Endothelial cell of hepatic sinusoid (primary cell): Measurements from ENCODE around the gene ALCAM.

Experiments
- in situ Hi-C: cut with HindIII; loops from 2 replicates; pipeline ENCODE4 v1.10.0; 2017; ENCODE audit warnings: low sequenced_read_pairs

The ALCAM gene

DNA sequence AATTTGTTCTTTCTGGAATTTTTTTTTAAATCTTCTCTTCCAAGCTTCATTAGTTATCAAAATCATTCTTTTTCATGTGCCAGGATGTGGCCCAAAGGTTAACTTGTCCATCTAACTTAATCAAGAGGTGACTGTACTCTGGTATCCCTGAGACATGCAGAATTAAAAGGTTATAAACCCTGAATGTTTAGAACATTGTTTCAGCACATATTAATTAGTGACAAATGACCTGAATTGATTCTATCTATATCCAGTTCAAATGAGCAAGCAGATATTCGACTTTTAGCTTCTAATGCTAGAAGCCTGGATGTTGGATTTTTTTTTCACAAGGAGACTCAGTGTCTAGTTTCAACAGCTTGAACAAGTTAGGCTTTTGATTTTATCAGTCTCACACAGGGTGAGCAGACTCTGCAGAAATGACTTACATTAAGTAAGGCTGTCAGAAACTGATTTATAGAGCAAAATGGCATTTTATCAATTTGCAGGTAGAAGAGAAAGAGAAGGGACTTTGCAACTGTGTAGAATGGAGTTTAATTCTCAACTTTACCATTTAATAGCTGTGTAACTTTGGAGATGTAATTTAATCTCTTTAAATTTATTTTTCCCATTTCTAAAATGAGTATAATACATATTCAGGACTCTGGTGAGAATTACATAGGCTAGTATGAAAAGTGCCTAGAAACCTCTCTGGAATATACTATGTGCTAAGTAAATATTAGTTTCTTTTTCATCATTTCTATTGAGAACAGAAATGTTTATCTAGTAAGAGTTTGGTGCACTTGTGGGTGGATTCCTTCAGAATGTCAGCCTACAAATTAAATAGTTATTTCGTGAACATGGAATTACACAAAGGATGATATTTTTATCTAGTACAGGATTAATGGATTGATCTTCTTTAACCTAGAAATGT, 100.0 kb downstream of the ALCAM start:
- in situ Hi-C loops = no loop called here

DNA sequence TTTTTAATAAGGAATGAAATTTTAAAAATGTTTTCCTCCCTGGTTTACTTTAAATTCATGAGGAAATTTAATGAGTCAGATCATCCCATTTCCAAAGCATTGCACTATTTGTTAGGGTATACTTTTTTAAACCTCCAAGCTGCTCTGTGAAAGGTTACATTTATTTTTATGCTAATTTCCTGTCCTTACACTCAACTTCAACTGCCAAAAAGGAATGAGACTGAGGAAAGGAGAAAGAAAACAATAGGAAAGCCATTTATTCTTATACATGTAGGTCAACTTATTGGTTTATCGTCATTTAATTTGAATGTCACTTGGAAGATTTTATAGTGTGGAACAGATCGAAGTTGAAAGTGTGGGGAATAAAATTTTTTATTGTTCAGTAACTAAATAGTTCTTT, 104.1 kb downstream of the ALCAM start:
- in situ Hi-C loops = no loop called here

DNA sequence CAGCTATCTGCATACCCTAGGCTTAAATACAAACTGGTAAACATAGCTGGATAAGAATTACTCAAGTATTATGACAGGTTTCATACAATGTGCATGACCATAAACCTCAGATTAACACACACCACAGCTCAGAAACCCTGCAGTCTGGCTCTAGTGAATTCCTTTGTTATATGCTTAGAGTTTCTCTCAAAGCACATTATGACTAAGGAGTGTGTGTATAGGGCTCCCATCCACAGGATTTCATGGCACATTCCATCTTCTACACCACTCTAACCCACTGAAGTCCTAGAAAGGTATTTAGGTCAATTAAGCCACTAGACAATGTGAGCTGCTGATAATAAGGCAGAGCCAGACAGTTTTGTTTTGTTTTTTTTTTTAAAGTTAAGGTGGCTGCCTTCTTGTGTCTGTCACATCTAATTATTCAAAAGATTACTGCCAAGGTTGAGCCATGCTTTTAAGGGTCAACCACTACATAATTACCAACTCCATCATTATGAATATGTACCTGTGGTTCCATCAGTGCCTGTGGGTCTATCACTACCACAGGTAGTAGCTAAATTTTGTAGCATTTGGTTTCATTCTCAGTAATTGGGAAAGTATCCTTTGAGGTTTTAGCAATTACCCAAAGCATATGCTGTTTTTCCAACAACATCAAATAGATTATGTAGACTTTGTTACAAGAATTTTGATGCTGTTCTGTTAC, 107.0 kb downstream of the ALCAM start:
- in situ Hi-C loops = no loop called here

DNA sequence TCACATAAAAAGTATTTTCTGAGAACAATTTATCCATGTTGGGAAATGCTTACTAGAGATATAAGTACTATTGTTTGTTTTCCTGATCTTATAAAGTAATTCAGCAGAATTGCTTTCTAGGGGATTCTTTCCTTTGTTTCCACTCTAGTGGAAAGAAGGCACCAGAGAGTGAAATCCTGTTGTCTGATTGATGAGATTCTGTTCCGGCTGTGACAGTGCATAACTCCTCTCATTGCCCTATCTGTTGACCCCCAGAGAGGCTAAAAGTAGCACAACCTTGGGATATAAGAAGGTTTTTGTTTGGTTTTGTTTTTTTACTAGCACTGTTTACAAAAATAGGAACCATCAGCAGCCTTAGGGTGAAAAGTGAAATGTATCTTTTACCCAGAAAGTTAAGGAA, 114.1 kb downstream of the ALCAM start:
- in situ Hi-C loops = no loop called here

DNA sequence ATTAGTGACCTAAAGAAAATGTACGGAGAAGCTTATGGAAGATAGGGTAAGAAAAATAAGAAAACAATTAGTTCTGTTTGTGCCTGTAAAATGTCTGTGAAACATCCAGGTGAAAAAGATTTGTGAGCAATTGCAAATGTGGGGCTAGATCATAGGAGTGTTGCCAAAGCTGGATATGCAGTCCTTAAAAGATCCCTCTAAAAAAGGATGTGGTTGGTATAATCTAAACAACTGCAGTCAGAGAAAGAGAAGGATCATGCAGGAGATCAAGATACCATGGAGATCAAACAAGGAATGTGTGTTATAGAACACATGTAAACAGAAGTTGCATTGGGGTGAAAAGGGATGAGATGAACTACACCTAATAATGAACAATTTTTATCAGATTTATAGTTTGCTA, 116.8 kb downstream of the ALCAM start:
- in situ Hi-C loops = no loop called here

DNA sequence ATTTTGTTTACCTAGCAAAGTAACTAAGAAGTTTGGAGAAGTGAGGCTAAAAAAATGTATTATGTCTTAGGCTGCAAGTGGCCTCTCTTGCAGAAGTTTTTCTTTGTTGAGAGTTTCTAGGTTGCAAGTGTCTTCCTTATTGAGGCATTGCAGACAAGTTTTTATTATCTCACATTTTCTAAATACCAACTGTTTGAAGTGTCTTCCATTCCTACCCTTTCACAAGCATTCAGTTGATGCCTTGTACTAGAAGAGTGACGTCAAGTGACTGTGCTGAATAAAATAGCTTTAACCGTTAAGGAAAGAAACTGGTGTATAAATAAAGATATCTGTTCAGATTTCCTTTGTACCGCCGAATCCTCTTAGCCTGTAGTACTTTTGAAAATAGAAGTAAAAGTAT, 123.3 kb downstream of the ALCAM start:
- in situ Hi-C loops = no loop called here

DNA sequence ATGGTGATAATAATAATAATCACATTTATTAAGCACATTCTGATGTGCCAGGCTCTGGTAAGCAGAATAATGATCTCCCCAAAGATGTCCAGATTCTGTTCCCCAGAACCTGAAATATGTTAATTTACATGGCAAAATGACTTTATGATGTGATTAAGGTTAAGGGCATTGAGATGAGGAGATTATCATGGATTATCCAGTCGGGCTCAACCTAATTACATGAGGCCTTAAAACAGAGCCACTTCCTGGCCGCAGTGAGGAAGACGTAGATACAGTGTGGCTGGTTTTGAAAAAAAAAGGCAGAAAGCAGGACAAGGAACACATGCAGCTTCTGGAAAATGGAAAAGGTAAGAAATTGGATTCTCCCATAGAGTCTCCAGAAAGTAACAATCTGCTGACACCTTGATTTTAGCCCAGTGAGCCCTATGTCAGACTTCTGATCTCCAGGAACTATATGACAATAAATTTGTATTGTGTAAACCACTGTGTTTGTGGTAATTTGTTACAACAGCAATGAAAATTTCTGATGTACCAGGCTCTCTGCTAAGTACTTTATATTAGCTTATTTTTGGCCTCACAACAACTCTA, 126.7 kb downstream of the ALCAM start:
- in situ Hi-C loops = no loop called here

DNA sequence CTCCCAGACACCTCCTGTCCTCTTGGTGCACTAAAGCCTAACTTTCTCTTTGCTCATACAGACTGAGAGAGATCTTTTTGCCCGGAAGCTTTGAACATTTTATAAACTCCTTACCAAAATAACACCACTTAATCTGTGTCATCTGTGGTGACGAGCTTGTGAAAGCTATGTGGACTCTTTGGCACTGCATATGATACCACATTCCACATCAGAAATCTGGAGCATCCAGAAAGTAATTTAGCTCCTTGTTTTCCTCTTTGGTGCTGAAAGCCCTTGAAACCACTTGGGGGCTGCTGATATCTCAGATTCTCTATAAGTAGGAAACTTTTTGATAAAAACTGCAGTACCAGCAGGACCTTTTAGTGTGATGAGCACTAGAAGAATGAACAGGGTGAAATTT, 128.3 kb downstream of the ALCAM start:
- in situ Hi-C loops = no loop called here

DNA sequence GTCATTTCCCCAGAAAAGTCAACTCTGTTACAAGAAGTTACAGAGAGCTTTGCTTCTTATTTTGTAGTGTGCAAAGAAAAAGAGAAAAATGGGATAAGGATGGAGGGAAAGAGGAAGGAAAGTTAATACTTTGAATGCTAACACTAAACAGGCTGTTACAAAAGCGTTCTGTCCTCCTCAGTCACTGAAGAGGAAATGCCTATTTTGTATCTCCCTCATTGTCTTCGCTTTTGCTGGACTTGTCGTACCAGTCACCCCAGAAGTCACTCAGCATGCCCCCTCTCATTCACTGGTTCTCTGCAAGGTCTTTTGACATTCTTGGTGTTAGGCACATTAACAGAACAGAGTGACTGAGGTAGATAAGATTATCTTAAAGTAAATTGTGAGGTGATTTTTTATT, 129.6 kb downstream of the ALCAM start:
- in situ Hi-C loops = no loop called here

DNA sequence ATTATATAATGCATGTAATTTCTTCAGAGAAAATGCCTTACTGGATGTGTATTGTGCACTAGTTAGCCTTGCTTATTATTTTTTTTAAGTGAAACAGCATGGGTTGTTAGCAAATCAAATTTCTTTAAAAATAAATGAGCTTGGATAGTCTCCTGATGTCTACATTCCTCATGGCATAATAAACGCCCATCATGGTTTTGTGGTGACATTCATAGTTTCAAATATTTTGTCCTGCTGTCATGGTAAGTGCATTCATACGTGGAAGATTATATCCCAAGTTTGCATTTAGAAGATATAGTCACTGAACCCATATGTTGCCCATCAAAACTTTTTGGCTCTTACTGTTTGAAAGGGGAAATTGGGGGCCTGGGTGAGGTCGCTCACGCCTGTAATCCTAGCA, 130.7 kb downstream of the ALCAM start:
- in situ Hi-C loops = no loop called here

DNA sequence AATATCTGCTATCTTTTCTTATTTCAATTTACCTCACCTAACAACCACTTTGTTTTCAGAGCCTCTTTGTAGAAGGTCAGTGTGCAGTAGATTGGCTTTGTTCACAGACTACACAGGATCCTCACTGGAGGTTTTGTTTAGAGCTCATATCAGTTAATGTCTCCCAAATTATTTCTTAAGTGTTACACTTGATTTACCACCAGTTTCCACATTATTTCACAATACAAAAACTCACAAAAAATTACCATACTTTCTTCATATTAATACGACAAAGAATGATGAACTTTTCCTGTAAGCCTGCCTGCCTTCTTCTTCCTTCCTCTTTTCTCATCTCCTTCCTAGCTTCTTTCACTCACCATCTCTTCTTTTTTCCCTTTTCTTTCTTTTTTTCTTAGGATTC, 133.3 kb downstream of the ALCAM start:
- in situ Hi-C loops = no loop called here

DNA sequence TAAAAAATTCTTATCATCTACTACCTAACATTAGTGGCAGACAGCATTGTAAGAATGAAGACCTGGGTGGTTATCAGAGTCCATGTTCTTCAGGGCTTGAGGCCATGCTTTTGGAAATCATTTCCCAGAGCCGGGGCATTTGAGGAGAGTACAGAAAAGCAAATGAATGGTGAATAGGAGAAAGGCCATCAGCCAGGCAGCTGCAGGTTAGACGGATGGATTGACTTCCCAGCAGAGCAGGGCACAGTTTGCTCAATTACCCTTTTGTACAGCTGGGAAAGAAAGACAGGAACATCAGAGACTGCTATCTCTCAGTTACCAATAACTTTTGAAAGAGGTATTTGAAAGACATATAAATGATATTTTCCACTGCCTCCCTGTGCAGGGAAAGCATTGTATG, 135.6 kb downstream of the ALCAM start:
- in situ Hi-C loops = no loop called here

DNA sequence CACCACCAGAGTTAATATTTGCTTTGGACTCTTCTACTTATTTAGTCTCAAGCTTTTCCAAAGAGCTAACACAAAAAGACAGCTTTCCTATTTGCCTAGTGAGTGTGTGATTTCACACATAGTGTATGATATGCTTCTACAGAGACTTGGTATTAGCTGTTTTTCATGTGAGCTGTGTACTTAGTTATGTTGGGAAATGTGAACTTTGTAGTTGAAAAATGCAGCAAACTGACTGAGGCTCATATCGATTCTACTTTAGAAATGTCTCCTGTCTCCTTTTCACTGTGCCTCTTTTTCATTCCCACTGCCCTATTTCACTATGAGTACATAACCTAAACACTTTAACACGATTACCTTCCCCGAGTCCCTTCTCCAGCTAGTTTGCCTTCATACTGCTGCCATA, 136.5 kb downstream of the ALCAM start:
- in situ Hi-C loops = no loop called here

DNA sequence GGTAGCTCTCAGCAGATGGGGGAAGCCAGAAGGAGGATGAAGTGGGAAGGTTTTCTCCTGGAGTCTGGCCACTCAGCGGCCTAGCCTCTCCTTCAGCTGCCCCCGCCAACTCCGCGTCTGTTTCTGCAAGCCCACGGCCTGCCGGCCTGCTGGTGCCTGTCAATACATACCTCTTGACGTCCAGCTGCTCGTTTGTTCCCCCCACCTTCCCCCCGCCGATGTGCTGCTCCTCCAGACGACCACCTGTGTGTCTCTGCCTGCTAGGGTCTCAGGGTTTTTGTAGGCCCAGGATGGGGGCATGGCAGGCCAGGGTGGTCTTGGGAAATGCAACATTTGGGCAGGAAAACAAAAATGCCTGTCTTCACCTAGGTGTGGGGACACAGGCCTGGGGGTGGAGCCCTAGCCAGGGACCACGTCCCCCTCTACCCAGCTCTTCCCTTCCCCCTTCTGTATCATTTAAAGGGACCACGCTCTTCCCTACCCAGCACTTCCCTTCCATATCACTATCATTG, 137.8 kb downstream of the ALCAM start:
- in situ Hi-C loops = no loop called here

DNA sequence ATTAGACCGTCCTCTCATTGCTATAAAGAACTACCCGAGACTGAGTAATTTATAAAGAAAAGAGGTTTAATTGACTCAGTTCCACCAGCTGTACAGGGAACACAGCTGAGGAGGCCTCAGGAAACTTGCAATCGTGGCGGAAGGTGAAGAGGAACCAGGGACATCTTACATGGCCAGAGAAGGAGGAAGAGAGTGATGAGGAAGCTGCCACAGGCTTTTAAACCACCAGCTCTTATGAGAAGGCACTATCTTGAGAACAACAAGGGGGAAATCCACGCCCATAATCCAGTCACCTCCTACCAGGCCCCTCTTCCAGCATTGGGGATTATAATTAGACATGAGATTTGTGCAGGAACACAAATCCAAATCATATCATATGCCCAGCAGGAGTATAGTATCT, 138.5 kb downstream of the ALCAM start:
- in situ Hi-C loops = no loop called here

DNA sequence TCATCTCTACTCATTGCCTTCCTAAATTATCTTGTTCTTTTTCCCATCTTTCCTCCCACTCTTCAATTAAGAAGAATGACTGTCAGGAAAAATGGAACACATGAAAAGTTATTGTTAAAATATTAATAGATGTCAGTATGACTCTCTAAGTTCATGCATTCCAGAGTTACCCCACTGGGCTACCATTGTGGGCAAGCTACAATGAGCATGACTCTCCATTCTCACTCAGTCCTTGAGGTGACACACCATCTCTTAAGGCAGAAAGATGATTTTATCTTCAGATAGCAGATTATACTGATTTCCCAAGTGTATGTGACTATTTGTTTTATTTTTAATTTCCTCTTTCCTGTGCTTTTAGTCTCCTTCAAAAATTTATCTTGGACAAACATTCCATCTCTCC, 144.3 kb downstream of the ALCAM start:
- in situ Hi-C loops = no loop called here

DNA sequence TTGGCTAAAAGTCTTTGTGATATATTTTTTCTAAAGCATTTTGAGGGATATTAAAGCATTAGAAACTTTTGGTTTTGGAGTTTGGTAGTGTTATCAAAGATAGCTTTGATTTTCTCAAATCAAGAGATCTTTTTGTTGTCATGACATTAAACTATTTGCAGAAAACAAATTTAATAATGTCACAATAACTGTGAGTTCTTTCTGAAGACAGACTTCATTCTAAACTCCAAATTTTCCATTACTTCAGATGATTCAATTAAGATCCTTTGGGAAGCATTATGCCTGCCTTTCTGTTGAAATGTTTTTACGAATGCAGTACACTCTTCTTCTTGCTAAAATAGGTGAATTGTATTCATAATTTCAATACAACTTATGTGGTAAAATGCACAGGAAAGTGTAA, 145.4 kb downstream of the ALCAM start:
- in situ Hi-C loops = no loop called here

DNA sequence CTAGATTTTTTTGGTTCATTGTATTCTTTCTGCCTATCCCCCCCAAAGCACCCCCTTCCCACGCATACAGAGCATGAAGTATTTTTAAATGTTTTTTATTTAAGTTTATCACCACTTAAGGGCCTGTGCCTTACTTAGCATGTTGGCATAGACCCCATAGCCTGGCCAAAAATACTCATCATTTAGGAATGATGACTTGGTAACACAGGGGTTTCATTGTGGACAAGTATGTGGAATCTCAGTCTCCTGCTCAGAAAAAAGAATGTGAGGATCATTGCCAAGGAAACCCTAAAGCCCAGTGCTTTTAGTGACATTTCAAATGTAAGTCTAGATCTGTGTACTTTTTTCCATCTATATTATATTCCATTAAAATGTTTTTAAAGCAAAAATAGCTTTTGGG, 146.3 kb downstream of the ALCAM start:
- in situ Hi-C loops = no loop called here

DNA sequence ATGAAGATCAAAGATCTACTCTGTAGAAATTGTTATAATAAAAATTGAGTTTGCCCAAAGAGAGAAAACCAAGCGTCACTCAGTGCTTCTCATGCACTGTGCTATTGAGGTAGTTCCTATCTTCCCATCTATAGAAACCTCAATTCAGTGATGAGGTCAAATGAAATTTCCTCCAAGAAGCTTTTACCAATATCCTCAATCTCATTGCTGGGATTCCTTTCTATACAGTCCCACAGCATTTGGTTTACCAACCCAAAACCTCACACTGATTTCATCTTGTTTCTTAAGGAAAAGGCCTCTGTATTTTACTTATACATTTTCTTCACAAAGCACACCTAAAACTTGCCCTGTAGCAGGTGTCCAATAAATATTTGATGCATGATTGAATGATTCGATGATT, 147.2 kb downstream of the ALCAM start:
- in situ Hi-C loops = no loop called here

DNA sequence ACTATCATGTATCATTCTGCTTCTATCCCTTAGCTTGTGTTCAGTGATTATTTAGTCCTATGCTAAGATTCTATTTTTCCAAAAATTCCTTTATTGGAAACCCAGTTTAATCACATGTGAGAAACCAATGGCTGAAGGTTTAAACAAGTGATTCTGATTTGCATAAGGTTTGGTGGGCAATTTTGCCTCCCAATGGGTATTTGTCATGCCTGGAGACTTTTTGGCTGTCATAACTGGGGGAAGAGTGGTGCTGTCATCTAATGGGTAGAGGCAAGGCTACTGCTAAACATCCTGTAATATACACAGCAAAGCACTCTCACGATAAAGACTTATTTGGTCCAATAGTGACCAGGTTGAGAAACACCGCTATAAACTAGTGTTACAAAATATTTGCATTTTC, 148.7 kb downstream of the ALCAM start:
- in situ Hi-C loops = no loop called here

DNA sequence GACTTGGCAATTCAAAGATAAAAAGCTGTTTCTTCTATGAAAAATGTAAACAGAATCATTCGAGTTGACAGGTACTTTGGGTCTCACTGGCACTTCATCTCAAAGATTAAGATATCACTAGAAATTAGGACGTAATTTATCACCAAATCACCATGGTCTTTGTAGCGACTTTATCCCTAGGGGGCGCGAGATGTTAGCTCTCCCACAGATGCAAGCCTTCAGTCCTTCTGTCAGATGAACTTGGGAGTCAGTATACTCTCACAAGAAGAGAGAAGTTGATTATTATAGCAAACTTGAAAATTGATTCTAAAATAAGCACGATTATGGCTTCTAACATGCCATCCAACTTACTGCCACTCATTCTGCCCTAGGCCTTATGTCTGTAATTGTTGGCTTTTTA, 150.3 kb downstream of the ALCAM start:
- in situ Hi-C loops = no loop called here

DNA sequence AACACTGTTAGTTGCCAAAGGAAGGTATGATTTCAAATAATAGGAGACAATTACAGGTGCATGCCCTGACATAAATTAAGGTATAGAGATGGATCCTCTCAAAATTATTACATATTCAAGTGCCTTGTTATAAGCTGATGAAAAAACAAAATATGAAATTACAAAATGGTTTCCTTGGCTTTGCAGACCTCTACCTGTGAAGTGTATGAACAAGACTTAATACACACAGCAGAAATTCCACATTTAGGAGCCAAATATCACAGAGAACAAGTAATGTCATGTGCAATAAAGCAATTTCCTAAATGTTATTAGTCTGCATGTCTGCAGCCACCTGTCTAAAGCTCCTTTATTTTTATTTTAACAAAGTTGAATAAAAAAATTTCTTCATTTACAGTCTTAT, 151.5 kb downstream of the ALCAM start:
- in situ Hi-C loops = no loop called here
